Mesendoderm (in vitro differentiated cells): ENCODE data around the gene CNTN4.
A peak's percentile ranks its signal among the peaks of the same experiment; 100 is the strongest.

Source experiments
- DNase-seq: peaks from one replicate; pipeline ENCODE4 v3.0.0; 2013
- H2AK5ac ChIP-seq: 2 replicates; pipeline ENCODE4 v1.6.1; 2013; ENCODE audit warnings: low read length, inconsistent platforms
- H2BK120ac ChIP-seq: 2 replicates; pipeline ENCODE4 v1.6.1; 2013; ENCODE audit warnings: low read depth, mild to moderate bottlenecking, low read length, moderate library complexity, mixed read lengths
- H2BK15ac ChIP-seq: replicated peaks from 2 replicates; pipeline ENCODE4 v1.6.1; 2013; ENCODE audit warnings: low read depth, mild to moderate bottlenecking, moderate library complexity
- H2BK5ac ChIP-seq: 2 replicates; pipeline ENCODE4 v1.6.1; 2013; ENCODE audit warnings: low read length, inconsistent platforms
- H3K18ac ChIP-seq: 2 replicates; pipeline ENCODE4 v1.6.1; 2013; ENCODE audit warnings: mild to moderate bottlenecking, low read length, mixed read lengths
- H3K23ac ChIP-seq: one replicate; pipeline ENCODE4 v1.6.1; 2013; ENCODE audit warnings: low read length
- H3K27ac ChIP-seq: 2 replicates; pipeline ENCODE4 v1.5.1; 2013; ENCODE audit warnings: low read depth, mild to moderate bottlenecking, inconsistent platforms, low read length, moderate library complexity
- H3K27me3 ChIP-seq: 2 replicates; pipeline ENCODE4 v1.6.1; 2013; ENCODE audit warnings: low read length, control low read depth, mild to moderate bottlenecking, inconsistent platforms; ENCODE audit not compliant: insufficient read depth, poor library complexity
- H3K36me3 ChIP-seq: 2 replicates; pipeline ENCODE4 v1.6.1; 2013; ENCODE audit warnings: low read length, inconsistent platforms; ENCODE audit not compliant: control insufficient read depth, insufficient read depth
- H3K4ac ChIP-seq: one replicate; pipeline ENCODE4 v1.6.1; 2013; ENCODE audit warnings: low read depth, mild to moderate bottlenecking, low read length, moderate library complexity
- H3K4me1 ChIP-seq: 2 replicates; pipeline ENCODE4 v1.6.1; 2013; ENCODE audit warnings: low read depth, low read length, inconsistent platforms; ENCODE audit not compliant: control insufficient read depth
- H3K4me2 ChIP-seq: 2 replicates; pipeline ENCODE4 v1.6.1; 2013; ENCODE audit warnings: low read length
- H3K4me3 ChIP-seq: 2 replicates; pipeline ENCODE4 v1.5.1; 2013; ENCODE audit warnings: mild to moderate bottlenecking, low read length
- H3K56ac ChIP-seq: one replicate; pipeline ENCODE4 v1.6.1; 2013; ENCODE audit warnings: low read length
- H3K79me1 ChIP-seq: 2 replicates; pipeline ENCODE4 v1.6.1; 2013; ENCODE audit warnings: low read length, inconsistent platforms
- H3K79me2 ChIP-seq: 2 replicates; pipeline ENCODE4 v1.6.1; 2013; ENCODE audit warnings: mild to moderate bottlenecking, low read length; ENCODE audit not compliant: control insufficient read depth, insufficient read depth
- H3K9ac ChIP-seq: 2 replicates; pipeline ENCODE4 v1.6.1; 2013; ENCODE audit warnings: low read length, inconsistent platforms
- H4K5ac ChIP-seq: one replicate; pipeline ENCODE4 v1.6.1; 2013; ENCODE audit warnings: low read length
- H4K8ac ChIP-seq: one replicate; pipeline ENCODE4 v1.6.1; 2013; ENCODE audit warnings: low read depth, mild to moderate bottlenecking, control low read depth, low read length, moderate library complexity
- WGBS: extraction: QIAGEN DNeasy Blood & Tissue Kit; methylation state at CpG from one replicate; pipeline ENCODE4 v1.1.7; 2013; ENCODE audit warnings: low lambda C conversion rate, missing lambda C conversion rate; ENCODE audit not compliant: insufficient coverage; ENCODE audit errors: extremely low coverage; 5-methylcytosine and 5-hydroxymethylcytosine counted together

Gene CNTN4

DNA sequence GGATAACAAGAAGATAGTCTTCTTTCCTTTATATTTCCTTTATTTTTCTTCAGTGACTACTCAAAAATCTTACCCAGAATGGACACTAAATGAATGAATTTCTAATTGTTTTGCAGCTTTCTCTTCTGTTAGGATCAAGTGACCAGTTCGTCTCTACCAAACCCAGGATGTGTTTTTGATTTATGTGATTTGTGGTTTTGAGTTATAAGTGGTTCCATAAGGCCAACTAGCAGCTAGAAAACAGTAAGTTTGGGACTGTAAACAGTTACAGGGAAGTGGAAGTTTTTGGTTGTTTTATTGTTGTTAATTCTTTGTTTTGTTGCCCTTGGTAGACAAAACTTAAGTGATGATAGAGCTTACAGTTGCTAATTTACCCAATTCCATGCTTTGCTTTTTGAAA, 555.0 kb downstream of the CNTN4 start:
- no peak overlapping the region for H3K27ac ChIP-seq
- H3K18ac ChIP-seq: no peak overlapping the region
- no peak overlapping the region for H2AK5ac ChIP-seq

DNA sequence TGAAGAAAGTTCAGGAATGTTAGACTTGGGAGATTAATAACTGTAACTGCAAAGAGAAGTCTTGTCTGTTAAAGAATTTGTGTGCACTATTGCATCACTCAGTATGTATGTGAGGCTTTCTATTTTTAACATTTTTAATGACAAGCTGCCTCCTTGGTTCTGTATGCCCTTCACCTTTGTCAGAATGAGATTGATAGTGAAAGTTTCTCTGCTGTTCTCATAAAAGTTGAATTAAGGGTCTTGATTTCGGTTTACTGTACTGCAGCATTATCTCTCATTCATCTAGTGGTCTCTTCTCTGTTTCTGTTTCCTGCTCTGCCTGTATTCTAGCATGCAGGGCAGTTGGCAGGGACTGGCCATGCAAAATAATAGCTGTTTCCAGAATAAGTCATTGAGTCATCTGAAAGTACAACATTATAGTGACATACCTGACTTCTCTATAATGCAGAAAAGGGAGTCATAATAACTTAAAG, 556.6 kb downstream of the CNTN4 start:
- Histone ChIP-seq H3K4me3 (no peak overlapping the region), H3K23ac (no peak overlapping the region), H3K9ac (no peak overlapping the region), H3K4me1 (peaks cover 5% of the 10 kb centered on the region), H2AK5ac (no peak overlapping the region), H3K27me3 (no peaks in the 10 kb centered on the region), H3K79me1 (no peaks in the 10 kb centered on the region), H3K4ac (no peak overlapping the region), H3K18ac (no peak overlapping the region), H3K36me3 (no peaks in the 10 kb centered on the region), H2BK120ac (no peak overlapping the region), H2BK5ac (no peak overlapping the region), H3K56ac (no peak overlapping the region), H4K8ac (no peak overlapping the region), H3K79me2 (no peaks in the 10 kb centered on the region), H3K27ac (peak overlapping the region; percentile 30), H3K4me2 (no peak overlapping the region), H4K5ac (no peak overlapping the region), H2BK15ac (no peak overlapping the region)
- DNase-seq: no peak
- no CpG with 5 or more reads among the region's 1 CpG for whole genome bisulfite sequencing

More for the DNA sequence above, 555.0 kb downstream of the CNTN4 start:
- WGBS: no CpG with 5 or more reads among the region's 1 CpG
- H2BK15ac ChIP-seq: no peak overlapping the region
- H3K9ac ChIP-seq: no peak overlapping the region
- H3K4me1 ChIP-seq: peaks cover 5% of the 10 kb centered on the region
- H3K36me3 ChIP-seq: no peaks in the 10 kb centered on the region
- H3K4ac ChIP-seq: no peak overlapping the region
- no peaks in the 10 kb centered on the region for H3K79me2 ChIP-seq
- H3K56ac ChIP-seq: no peak overlapping the region
- H3K4me2 ChIP-seq: no peak overlapping the region
- DNase-seq: no peak
- no peak overlapping the region for H4K8ac ChIP-seq
- no peaks in the 10 kb centered on the region for H3K27me3 ChIP-seq
- no peak overlapping the region for H3K23ac ChIP-seq
- no peak overlapping the region for H4K5ac ChIP-seq
- H2BK5ac ChIP-seq: no peak overlapping the region
- H3K4me3 ChIP-seq: no peak overlapping the region
- H3K79me1 ChIP-seq: no peaks in the 10 kb centered on the region
- no peak overlapping the region for H2BK120ac ChIP-seq

DNA sequence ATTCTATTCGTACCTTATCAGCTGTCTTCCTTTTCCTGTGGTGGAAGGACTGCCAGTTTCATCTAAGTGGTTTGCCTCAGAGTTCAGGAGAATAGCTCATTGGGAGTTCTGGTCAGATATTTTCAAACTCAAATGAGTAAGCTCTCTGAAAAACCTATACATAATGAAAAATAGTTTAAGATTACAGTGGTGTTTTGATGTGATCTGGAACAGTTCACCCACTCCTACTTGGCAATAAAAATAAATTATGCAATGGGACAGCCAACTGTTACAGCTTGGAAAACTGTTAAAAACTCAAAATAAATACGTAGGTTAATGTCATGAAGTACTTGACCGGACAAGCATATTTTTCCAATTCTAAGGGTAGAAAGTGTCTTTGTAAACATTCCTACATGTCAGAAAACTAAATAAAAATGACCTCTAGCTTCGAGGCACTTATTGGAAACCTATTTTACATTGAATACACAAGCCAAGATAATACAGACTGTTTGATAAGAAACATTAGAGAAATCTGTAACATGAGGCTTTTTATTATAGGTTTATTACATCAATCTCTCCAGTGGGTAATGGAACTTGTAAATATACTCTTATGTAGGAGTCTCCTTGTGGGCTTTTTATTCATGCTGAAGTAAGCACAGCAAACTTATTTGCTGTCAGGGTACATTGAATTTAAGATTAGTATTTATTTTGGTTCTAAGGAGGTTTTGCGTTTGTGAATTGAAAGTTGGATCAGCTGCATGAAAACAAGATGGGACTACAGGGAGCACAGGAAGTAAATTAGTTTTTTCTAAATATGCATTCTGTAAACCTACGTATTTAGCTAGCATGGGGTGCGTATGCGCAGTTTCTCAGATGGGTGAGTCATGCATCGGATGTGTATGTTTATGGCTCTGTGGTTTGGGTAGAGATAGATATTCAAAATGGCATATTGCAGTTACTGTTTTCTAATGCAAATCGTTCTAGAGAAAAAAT, 558.4 kb downstream of the CNTN4 start:
- no peaks in the 10 kb centered on the region for H3K36me3 ChIP-seq
- no peak overlapping the region for H2BK5ac ChIP-seq
- 100% methylated on average over 1 of the region's 10 CpGs for WGBS
- H3K79me2 ChIP-seq: no peaks in the 10 kb centered on the region
- H2BK15ac ChIP-seq: no peak overlapping the region
- peaks cover 5% of the 10 kb centered on the region for H3K4me1 ChIP-seq
- no peaks in the 10 kb centered on the region for H3K79me1 ChIP-seq
- H3K56ac ChIP-seq: no peak overlapping the region
- H3K27ac ChIP-seq: no peak overlapping the region
- no peak overlapping the region for H4K5ac ChIP-seq
- no peak overlapping the region for H3K4ac ChIP-seq
- no peak for DNase-seq
- H4K8ac ChIP-seq: no peak overlapping the region
- no peaks in the 10 kb centered on the region for H3K27me3 ChIP-seq
- no peak overlapping the region for H2BK120ac ChIP-seq
- peak overlapping the region; percentile 75 for H3K18ac ChIP-seq
- H3K4me3 ChIP-seq: no peak overlapping the region
- H3K4me2 ChIP-seq: no peak overlapping the region
- no peak overlapping the region for H2AK5ac ChIP-seq
- H3K23ac ChIP-seq: no peak overlapping the region
- H3K9ac ChIP-seq: no peak overlapping the region

DNA sequence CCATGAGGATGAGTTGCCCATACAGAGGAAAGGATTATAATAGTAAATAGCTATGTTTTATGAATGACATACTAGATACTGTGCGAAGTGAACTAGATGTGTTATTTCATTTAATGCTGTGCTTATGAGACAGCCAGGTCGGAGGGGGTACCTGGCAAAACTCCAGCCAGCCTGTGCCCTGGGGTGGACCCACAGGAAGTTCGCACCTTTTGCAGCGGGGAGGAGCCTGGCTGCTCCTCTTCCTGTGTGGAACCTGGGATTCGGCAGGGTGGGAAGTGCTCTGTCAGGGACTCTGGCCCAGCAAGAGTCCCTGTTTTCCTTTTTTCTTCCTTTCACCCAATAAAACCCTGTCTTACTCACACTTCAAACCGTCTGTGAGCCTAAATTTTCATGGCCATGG, 559.3 kb downstream of the CNTN4 start:
- Histone ChIP-seq H3K56ac (no peak overlapping the region), H3K23ac (no peak overlapping the region), H4K8ac (no peak overlapping the region), H2BK15ac (peak overlapping the region; percentile 86), H3K27ac (peak overlapping the region; percentile 49), H3K27me3 (no peaks in the 10 kb centered on the region), H3K79me1 (no peaks in the 10 kb centered on the region), H3K4me1 (peaks cover 5% of the 10 kb centered on the region), H3K18ac (peak overlapping the region; percentile 8), H3K9ac (no peak overlapping the region), H2BK5ac (no peak overlapping the region), H3K79me2 (no peaks in the 10 kb centered on the region), H3K4ac (no peak overlapping the region), H3K4me3 (no peak overlapping the region), H3K4me2 (no peak overlapping the region), H2BK120ac (no peak overlapping the region), H3K36me3 (no peaks in the 10 kb centered on the region), H4K5ac (no peak overlapping the region), H2AK5ac (no peak overlapping the region)
- no CpG with 5 or more reads among the region's 6 CpGs for WGBS
- DNase-seq: peak; percentile 36

DNA sequence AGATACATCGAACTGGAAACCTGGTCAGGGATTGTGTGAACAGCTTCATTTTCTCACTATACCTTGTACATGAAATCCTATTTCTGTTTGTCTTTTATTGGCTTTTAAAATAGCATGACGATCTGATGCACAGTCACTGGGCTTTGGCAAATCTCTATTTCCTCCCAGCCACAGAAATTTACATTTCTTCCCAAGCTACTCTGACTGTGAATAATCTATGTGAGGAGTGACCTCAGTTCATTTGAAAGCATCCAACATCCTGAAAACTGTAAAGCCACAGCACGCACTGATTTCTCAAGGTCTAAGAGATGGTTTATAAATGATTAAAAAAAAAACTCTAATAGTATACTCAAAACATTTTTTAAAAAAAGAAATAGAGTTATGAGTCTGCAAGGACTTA, 561.2 kb downstream of the CNTN4 start:
- Histone ChIP-seq H4K8ac (no peak overlapping the region), H3K23ac (no peak overlapping the region), H4K5ac (no peak overlapping the region), H3K56ac (no peak overlapping the region), H3K18ac (no peak overlapping the region), H3K4me2 (no peak overlapping the region), H2AK5ac (no peak overlapping the region), H3K4ac (no peak overlapping the region), H3K36me3 (no peaks in the 10 kb centered on the region), H3K4me3 (no peak overlapping the region), H3K27me3 (no peaks in the 10 kb centered on the region), H3K79me1 (no peaks in the 10 kb centered on the region), H3K9ac (no peak overlapping the region), H3K79me2 (no peaks in the 10 kb centered on the region), H2BK15ac (peak overlapping the region; percentile 98), H2BK5ac (no peak overlapping the region), H3K4me1 (peaks cover 3% of the 10 kb centered on the region), H3K27ac (no peak overlapping the region), H2BK120ac (no peak overlapping the region)
- no CpG with 5 or more reads among the region's 3 CpGs for whole genome bisulfite sequencing
- no peak for DNase-seq
